8988T (cell line): ENCODE data around the gene STK32B.

Experiments
- DNase-seq: peaks from one replicate; pipeline ENCODE4 v3.0.0; 2011

STK32B gene

DNA sequence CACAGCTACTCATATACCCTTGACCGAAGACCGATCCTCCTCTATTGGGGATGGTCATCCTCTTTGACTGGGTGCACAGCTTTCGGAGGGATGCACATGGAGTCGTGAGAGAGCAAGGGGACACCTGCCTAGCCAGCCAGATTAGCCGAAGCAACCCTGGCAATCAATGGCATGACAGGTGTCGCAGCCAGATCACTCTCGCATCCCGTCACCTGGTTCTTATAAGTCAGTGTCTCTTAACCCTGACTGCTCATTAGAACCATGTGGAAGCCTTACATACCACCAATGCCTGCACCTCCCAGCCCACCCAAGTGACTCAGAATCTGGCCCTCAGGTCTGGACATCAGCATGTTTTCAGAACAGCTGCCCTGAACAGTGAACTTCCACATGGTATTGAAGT lies 407.4 kb downstream of the STK32B start:
- no peak for DNase-seq

DNA sequence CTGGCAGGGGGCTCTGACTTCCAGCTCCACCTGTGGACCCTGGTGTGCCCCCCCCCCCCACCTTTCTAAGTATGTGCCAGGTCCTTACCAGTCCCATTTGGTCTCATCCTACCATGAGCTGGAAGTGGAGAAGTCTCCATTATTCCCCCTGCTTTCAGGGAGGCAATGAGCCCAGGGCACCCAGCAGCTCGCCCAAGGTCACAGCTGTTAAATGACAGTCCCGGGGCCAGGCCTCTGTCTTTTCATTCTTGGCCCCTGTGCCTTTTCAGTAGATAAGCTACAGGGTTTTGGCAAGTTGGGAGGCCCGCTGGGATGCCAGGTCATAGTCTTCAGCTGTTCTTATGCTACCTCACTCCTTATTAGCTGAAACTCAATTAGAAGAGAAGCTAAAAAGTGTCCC lies 408.0 kb downstream of the STK32B start:
- no peak for DNase-seq

DNA sequence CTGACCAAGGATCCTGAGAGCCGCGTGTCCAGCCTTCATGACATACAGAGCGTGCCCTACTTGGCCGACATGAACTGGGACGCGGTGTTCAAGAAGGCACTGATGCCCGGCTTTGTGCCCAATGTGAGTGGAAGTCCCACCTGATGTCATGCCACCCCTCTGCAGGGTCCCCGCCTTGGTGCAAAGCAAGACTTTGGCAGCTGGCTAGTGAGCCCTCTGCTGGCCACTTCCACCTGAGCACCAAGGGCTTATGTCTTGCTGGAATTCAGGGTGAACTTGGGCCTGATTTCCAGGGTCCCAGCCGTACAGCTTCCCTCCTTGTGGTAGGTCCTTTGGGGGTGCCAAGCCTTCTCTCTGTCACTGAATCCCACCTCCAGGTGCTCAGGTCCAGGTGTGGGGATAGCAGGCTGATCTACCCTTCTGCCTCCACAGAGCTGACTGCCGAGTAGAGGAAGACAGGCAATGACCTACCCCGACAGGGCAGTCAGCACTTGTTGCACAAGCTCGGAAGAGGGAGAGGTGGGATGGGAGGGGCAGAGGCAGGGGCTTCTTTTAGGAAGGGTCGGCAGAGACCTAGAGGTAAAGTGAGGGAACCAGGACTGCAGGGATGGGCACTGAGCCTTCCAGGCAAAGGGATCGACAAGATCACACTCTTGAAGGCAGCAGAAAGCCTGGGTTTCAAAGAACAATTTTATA lies 409.0 kb downstream of the STK32B start:
- peak; percentile 75 for DNase-seq

DNA sequence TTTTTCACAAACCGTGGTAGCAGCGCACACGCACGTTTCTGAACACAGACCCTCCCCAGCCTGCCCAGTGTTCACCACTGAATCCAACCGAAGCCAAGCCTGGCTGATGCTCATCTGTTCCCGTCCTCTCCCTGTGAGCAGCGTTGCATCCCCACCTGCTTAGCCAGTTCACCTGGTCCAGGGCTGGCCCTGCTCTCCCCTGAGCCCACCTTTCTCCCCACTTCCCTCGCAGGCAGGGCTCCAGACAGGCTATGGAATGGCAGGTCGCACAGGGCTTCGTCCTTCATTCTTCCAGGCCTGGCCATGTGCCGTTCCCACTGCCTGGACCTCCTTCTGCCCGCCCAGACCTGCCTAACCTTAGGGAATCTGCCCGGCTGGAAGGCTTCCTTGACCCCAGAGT lies 410.2 kb downstream of the STK32B start:
- no peak for DNase-seq

DNA sequence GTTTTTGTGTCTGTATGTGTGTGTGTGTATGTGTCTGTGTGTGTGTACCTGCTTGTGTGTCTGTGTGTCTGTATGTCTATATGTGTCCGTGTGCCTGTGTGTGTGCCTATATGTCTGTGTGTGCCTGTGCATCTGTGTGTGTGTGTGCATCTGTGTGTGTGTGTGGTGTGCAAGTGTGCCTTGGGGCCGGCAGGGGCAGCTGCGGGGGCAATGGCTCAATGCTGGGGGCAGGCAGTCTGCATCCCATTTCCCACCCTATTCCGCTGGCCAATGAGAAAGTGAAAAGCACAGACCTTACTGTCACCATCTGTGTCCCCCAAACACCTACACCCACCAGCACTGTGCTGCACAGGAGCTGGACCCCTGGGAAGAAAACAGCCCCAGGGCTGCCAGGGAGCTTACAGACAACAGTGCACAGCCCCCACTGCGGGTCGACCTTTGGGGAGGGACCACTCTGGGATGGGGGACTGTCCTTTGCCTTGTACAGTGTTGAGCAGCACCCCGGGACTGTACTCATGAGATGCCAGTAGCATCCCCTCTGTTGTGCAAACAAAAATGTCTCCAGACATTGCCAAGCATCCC lies 411.1 kb downstream of the STK32B start:
- DNase-seq = no peak

DNA sequence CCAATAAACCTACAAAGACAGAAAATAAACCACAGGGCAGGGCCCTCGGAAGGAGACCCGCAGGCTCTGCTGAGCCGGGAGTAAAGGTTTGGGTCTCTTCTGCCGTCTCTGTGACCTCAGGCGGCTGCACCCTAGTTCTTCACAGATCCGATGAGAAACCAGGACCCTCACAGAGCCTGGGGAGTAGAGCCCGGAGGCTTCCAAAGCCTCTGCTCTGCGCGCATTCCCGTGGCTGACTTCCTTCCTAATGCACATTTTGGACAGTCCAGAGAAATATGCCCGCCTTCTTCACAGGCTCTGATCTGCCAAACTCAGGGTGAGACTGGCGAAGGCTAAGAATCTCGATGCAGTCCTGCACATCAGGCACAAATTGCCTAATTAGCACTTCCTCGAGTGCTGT lies 411.6 kb downstream of the STK32B start:
- DNase-seq = no peak

DNA sequence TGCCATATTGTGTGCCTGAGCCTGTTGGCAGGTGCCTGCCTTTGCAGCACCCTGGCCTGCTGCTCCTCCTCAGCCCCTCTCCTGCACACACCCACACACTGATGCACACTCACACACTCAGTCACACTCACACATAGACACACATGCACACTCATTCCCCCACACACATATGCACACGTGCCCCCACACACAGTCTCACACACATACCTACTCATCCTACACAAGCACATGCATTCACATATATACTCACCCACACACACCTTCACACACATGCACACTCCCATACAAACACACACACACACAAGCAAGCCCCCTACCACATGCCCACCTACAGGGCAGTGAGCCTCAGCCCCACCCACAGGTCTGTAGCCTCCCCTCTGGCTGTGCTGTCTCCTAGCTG lies 412.1 kb downstream of the STK32B start:
- DNase-seq = no peak

DNA sequence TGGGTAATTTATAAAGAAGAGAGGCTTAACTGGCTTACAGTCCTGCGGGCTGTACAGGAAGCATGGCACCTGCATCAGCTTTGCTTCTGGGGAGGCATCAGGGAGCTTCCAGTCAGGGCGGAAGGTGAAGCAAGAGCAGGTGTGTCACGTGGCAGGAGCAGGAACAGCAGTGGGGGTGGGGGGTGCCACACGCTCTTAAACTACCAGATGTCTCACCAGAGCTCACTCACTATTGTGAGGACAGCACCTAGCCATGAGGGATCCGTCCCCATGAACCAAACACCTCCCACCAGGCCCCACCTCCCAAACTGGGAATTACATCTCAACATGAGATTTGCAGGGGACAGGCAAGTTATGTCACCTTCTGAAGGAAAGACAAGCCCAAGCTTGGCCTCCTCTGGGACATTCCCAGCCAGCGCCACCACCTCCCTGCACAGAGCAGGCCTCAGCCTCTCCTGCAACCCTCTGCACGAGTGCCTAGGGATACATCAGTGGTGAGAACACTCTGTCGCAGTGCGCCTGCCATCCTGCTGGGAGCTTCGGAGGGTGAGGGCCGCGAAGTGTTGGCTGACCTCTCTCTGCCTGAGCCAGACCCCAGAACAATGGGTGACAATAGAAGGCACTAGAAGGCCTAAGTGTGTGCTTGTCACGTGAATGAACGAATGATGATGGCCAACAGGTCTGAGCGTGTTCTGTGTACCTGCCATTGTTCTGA lies 412.8 kb downstream of the STK32B start:
- DNase-seq = no peak

DNA sequence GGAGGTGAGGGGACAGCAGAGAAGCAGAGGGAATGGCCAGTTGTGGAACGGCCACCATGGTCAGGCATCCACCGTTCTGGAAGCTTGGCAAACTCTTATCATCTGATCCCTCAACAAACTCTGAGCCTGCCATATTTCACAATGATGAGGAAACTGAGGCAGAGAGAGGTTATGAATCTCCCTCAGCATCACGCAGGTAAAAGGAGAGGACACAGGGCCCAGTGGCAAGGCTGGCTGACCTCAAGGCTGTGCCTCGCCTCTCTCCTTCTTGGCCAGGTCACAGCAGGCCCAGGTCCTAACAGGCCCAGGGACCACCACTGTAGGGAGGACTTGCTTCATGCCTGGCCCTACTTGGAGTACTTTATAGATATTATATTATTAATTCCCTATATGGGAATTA lies 414.2 kb downstream of the STK32B start:
- no peak for DNase-seq

DNA sequence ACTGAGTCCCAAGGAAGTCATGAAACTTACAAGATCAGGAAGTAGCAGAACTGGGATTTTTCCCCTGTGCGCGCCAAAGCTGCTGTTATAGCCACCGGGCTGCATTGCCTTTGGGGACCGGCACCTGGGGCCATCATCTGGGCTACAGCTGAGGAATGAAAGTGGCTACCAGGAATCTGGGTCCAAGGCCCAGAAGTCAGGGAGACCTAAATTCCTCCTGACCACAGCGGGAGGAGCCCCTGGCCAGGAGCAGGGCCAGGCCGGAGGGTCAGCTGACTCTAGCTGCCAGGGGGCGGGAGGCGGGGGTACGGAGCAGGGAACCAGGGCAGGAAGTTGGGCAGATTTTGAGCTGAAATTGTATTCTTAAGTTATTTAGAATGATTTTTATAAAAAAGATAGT lies 414.7 kb downstream of the STK32B start:
- no peak for DNase-seq

DNA sequence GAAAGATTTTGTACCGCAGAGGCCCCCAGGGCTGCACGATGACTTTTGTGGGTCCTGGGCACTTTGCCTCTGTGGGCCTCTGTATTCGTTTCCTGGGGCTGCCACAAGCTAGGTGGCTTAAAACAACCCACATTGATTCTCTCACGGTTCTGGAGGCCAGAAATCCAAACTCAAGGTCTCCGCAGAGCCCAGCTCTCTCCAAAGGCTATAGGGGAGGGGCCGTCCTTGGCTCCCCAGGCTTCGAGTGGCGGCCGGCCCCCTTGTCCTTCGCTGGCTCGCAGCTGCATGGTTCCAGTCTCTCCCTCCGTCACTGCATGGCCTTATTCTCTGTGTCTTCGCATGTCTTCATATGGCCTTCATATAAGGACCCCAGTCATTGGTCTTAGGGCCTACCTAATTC lies 415.8 kb downstream of the STK32B start:
- no peak for DNase-seq

DNA sequence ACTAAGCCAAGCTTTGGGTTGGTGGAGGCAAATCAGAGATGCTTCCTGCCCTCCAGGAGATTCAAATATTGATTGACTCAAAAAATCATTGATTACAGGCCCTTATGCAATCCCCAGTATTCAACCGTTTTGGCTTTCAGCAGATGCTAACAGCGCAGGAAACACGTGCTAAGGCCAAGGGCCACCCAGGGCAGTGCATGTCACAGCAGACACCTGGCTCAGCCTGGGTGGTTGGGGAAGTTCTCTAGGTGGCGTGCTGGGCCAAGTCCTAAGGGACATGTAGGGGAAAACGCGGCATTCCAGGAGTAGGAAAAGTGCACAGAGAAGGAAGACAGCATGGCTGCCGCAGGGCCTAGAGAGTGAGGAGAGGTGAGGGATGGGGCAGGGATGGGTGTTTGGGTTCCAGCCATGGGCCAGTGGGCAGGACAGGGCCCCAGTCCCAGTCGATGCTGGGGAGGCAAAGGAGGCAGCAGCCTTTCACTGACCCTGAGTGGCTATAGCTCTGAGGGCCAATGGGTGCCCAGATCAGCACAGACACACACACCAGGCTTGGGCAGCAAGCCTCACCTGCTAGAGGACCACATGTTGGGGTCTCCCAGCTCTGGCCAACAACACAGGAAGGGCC lies 418.0 kb downstream of the STK32B start:
- DNase-seq = no peak

DNA sequence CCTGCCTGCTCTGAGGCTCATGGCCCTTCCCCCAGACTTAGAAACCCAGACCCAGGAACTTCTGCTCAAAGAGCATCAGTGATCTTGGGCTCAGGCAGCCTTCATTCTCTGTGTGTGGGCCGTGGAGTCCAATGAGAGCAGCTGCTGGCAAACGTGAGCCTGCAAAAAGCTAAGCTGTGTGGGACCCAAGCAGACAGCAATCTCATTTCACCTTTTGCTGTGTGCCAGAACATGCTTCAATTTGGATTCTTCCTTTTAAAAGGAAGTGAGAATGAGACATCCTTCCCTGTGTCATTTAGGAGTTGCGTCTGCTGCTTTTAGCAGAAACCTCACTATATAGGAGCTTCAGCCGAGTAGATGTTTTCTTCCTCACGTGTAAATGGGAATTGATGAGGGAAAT lies 418.6 kb downstream of the STK32B start:
- no peak for DNase-seq

DNA sequence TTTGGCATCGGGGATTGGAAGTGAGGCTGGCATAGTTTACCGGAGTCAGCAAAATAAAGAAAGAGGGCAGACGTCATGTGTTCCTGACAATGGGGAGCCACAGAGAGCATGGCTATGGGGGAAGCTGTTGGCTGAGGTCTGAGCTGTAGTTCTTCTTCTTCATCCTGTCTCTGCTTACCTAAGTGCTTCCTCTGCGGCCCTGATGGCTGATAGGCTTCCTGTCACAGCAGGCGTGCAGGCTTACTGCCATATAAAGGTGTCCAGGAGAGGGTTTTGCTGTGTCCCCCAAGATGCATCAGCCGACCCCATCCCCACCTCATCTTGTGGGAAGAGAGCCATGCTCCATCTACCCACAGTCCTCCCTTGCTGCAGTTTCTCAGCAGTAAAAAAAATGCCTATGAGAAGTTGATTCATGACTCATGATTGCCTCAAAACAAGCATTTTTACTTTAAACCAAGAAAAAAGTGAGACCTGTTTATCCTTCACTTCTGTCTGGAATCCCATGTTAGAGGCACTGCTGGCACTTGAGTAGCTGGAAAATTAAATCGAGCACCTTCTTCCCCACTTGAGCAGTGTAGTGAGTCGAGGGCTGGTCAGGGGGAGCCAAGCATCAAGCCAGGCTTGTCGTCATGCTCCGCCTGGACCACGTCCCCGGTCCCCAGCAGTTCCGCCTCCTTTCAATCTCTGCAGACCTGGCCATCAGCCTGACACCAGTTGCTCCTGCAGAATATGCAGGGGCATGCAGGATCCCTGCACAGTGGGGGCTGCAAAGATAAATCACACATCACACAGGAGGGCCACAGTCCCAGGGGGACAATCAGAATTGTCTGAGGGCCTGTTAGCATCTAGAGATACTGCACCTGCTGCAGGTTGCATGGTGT lies 419.3 kb downstream of the STK32B start:
- no peak for DNase-seq

DNA sequence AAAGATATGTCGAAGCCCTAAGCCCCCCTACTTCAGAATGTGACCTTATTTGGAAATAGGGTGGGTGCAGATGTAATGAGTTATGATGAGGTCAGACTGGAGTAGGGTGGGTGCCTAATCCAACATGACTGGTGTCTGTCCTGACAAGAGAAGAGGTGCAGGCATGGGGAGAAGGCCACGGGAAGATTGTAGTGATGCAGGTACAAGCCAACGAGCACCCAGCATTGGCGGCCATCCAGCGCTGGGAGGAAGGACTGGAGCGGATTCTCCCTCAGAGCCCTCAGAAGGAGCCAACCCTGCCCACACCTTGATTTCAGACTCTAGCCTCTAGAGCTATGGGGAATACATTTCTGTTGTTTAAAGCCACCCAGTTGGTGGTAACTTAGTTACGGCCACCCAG lies 419.9 kb downstream of the STK32B start:
- no peak for DNase-seq

DNA sequence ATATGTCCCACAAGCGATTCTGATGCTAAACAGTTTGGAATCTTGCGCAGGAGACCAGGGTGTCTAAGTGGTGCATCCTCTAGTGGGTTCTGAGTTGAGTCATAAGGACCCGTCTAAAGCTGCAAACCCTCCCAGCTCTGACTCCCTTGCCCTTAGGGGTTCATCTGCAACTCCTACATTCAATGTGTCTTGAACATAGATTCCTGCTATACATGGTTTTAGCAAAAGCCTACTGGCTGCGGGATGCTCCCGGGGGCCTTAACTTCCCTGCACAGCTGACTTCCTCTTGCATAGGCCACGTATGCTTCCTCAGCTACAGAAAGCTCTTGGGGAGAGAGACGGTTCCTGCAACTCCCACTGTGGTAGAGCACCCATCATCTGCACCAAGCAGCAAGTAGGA lies 420.4 kb downstream of the STK32B start:
- no peak for DNase-seq

DNA sequence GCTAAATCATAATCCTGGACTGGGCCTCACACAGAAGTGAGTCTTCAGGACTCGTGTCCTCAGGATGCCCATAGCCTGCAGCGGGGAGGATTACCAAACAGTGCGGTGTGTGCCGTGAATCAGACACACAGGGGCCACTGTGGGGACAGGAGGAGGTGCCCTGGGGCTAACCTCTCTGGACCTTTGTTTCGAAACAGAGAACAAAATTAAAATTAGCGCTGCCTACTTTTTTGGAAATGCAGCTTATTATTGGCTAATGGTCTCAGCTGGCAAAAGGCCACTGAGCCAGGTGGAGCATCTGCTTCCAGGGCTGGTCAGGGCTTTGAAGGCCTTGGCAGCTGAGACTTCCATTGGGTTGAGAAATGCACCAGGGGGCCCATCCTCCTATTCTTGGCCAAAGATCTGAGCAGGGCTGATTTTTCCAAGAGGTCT lies 420.9 kb downstream of the STK32B start:
- no peak for DNase-seq

DNA sequence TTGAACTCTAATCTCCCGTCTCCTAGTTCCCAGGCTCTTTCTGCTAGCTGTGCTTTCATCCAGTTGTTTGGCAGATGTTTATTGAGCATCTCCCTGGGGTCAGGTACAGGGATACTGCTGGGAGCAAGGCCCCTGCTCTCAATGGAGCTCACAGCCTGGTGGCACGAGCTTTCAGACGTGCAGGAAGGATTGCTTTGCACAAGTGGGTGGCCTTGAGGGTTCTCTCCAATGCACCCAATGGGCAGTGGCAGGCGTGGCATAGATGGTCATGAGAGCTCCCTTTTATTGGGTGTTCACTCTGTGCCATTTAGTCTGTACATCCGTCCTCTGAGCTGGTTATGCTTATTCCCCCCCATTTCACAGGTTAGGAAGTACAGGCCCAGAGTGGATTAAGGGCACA lies 421.8 kb downstream of the STK32B start:
- DNase-seq = no peak

DNA sequence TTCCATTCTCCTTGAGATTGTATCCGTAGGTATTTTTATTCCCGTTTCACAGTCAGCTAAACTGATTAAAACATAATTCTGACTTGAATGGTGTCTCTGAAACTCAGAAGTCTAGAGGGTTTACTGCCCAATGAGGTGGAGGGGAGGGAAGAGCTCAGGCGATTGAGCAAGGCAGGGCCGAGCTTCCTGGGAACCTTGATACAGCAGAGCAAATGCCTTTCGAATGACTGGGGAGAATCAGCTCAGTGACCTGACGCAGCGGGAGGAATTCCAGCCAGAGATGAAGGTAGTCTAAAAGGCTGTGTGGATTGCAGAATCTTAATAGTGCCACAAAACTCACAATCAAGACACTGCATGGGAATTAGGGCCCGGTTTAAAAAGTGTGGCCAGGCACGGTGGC lies 423.5 kb downstream of the STK32B start:
- peak; percentile 66 for DNase-seq

DNA sequence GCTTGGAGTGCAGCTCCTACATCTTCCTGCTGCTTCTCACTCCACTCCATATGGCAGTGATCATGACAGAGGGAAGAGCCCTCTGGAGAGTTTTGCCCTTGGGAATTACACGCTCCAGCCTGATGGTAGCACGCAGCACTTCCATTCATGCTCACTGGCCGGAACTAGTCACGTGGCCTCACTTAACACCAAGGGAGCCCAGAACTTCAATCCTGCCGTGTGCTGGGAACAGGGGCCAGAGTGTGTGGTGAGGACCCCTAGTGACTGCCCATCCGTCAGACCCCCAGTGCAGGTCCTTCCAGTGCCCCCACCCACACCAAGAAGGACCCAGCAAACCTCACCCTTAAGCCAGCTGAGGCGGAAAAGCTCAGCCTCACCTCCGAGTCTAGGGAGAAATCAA lies 426.3 kb downstream of the STK32B start:
- no peak for DNase-seq

DNA sequence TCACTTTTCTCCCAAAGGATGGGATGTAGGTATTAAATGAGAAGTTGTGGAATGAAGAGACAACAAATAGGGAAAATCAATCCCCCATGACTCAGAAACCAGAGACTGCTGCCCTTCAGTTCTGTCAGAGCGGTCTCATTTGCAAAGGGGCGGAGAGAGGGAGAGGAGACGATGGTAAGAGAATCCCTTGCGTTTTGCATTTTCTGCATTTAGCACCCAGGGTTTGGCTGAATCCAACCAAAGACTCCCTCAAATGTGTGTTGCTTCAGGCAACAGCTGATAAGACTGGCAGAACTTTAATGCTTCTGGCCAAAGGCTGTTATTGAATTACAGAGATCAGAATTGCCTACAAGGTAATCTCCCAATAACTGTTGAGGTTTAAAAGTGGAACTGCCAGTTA lies 426.9 kb downstream of the STK32B start:
- DNase-seq = no peak

DNA sequence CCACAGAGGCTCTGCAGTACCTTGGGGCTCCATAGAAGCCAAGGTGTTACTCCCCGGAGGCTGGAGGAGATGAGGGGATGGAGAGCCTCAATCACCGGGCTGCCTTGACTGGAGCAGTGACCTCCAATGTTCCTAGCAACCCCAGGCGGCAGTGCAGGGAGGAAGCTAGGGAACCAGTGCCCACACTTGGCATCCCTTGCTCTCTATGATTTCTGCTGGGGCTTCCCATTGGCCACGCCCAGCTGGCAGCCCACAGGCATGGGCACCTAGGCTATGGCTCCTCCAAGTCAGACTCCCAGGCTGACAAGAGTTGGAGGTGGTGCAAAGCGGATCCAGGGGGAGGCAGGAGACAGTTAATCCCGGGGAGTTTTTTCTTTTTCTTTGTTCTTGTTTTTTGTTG lies 427.4 kb downstream of the STK32B start:
- no peak for DNase-seq

DNA sequence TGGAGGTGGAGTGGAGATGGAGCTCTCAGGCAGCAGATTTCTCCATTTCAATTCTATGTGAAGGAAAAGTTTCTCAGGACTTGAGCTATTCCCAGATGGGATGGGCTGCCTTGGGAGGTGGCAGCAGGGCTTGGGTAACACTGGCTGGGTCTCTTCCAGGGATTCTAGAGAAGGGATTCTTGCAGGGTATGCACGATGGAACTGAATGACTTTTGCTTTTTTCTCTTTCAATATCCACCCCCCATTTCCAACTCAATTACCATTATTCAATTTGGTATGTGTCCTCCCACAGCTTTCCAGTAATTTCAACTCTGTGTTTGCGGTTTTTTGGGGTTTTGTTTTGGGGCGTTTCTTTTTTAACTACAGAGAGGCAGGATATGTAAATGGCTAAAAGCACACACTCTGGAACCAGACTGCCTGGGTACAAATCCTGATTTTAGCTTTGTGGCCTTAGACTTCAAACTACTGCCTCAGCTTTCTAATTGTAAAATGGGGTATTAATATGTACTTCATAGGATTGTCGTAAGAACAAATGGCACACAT lies 428.3 kb downstream of the STK32B start:
- no peak for DNase-seq
